Measurements from ENCODE around the gene PKN3. TPM values are rescaled to one million over a fixed set of nuclear protein-coding genes. Genes with fewer than 3 reads are reported as not detected.

PKN3 gene
- total RNA-seq, 4 donors from 2014 or later: 4.4 to 7.6 (median 6.4) TPM

- H3K27me3 ChIP-seq: no peaks in the 10 kb centered on the region
- 5 to 8% methylated on average over 15 to 21 of the region's 21 CpGs for WGBS, 2 donors
- intact Hi-C loops (cut with DNase I): loop anchor here (10.0 kb wide), 1 partner anchor 49 kb away; no protein-coding TSS in a partner anchor
- no peaks in the 10 kb centered on the region for H3K36me3 ChIP-seq
- H3K9me3 ChIP-seq: no peaks in the 10 kb centered on the region
- H3K27ac ChIP-seq: peak overlapping the region; percentile 79 to 99 (median 96)
- H3K4me1 ChIP-seq: peaks cover 27 to 43% of the 10 kb centered on the region in 2 donors
- peak overlapping the region; percentile 27 to 51 (median 35) for H3K4me3 ChIP-seq (replicated peaks in 1 of 3)
- peak; percentile 84 to 86 for DNase-seq
- TF ChIP-seq POLR2A (IDR thresholded peaks at IDR 0.05) (peak in 1 of 2 donors; percentile 48), CTCF (IDR thresholded peaks at IDR 0.05) (no peak)
Measured at GRCh38 chr9:128683340-128684064, 18.8 kb upstream of the PKN3 start.

GRCh38 chr9:128684065-128684324, 18.3 kb upstream of the PKN3 start:
- Histone ChIP-seq H3K4me3 (replicated peaks in 1 of 3) (peak overlapping the region; percentile 27 to 51 (median 35)), H3K27me3 (no peaks in the 10 kb centered on the region), H3K36me3 (no peaks in the 10 kb centered on the region), H3K9me3 (no peaks in the 10 kb centered on the region), H3K27ac (peak overlapping the region; percentile 79 to 99 (median 96)), H3K4me1 (peaks cover 27 to 43% of the 10 kb centered on the region in 2 donors)
- TF ChIP-seq POLR2A (IDR thresholded peaks at IDR 0.05) (no peak), CTCF (IDR thresholded peaks at IDR 0.05) (no peak)
- intact Hi-C loops (cut with DNase I): loop anchor here (10.0 kb wide), 1 partner anchor 49 kb away; no protein-coding TSS in a partner anchor
- WGBS, 2 donors: 0 to 3% methylated on average over 3 of the region's 3 CpGs
- no peak for DNase-seq

GRCh38 chr9:128684325-128685199, 17.7 kb upstream of the PKN3 start:
- peak in 1 of 6 experiments; percentile 6 for TF ChIP-seq CTCF (IDR thresholded peaks at IDR 0.05)
- TF ChIP-seq POLR2A (IDR thresholded peaks at IDR 0.05): peak; percentile 67 to 94
- WGBS, 2 donors: 8% methylated on average over 15 of the region's 15 CpGs
- intact Hi-C loops (cut with DNase I): loop anchor here (10.0 kb wide), 1 partner anchor 50 kb away; no protein-coding TSS in a partner anchor
- Histone ChIP-seq H3K4me3 (replicated peaks in 1 of 3) (peak overlapping the region; percentile 27 to 51 (median 35)), H3K36me3 (no peaks in the 10 kb centered on the region), H3K9me3 (no peaks in the 10 kb centered on the region), H3K27ac (peak overlapping the region; percentile 79 to 99 (median 96)), H3K4me1 (peaks cover 27 to 43% of the 10 kb centered on the region in 2 donors), H3K27me3 (no peaks in the 10 kb centered on the region)
- peak; percentile 92 to 94 for DNase-seq

GRCh38 chr9:128685636-128686489, 16.4 kb upstream of the PKN3 start:
- Histone ChIP-seq H3K27me3 (no peaks in the 10 kb centered on the region), H3K36me3 (no peaks in the 10 kb centered on the region), H3K4me1 (peaks cover 34 to 49% of the 10 kb centered on the region in 2 donors), H3K27ac (peak overlapping the region; percentile 79 to 99 (median 96)), H3K4me3 (replicated peaks in 1 of 3) (no peak overlapping the region), H3K9me3 (no peaks in the 10 kb centered on the region)
- WGBS, 2 donors: 61 to 68% methylated on average over 14 to 15 of the region's 17 CpGs
- intact Hi-C loops (cut with DNase I): loop anchor here (10.0 kb wide), 1 partner anchor 51 kb away; no protein-coding TSS in a partner anchor
- DNase-seq: peak in 1 of 2 donors; percentile 45
- no peak for TF ChIP-seq POLR2A (IDR thresholded peaks at IDR 0.05)
- TF ChIP-seq CTCF (IDR thresholded peaks at IDR 0.05): no peak

Data from thyroid gland (tissue), 4 donors.